HUDEP-2 (cell line): ENCODE data around the gene DCAF17.
"Not testable (repeated sequence)": the region's sequence is repeated elsewhere in the genome, so short reads cannot be mapped to it uniquely, and the experiment has no call there.

Experiments
- DNase-seq, 76 experiments: peaks; one replicate each; lab custom pipeline; 2025; ENCODE audit not compliant: unreplicated experiment in 76 of 76; lab: John Stamatoyannopoulos, UW

The DCAF17 gene

DNA sequence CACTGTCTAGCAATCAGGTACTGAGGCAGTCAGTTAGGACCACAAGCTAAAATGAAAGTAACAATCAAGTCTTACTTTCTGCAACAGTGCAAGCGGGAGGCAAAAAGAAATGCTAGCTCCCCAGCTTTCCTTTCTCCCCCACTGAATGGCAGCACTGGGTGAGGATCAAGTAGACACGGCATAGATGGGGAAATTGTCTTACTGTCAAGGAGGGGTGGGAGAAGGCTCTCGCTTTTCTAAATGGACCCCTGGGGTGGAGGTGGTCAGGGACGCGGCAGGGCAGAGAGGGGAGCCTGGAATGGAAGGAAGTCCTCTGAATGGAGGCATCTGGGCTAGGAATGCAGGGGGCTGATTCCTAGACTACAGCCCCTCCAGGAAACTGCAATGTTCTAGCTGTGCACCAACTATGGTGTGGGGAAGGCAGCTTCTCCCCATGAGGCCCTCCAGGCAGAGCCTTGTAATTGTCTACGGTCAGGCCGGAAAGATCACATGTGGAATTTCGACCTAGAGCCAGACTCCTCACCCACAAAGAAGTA lies 24.5 kb upstream of the DCAF17 start:
- no peak for DNase-seq

DNA sequence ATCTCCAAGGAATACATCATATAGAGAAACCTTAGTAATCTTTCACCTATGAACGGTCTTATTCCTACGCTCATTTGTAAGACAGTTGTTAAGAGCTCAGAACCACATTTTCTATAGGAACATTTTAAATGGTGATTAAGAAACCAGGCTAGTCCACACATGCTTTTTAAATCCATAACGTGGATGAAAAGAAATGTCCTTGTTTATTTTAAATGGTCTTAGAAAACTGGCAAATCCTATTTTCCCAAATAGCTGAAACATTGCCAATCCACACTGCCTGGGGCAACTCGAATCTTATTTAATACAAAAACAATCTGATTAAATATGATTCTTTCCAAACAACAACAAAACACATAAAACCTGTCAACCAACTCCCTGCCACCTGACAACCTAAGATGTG lies 23.9 kb upstream of the DCAF17 start:
- no peak for DNase-seq

DNA sequence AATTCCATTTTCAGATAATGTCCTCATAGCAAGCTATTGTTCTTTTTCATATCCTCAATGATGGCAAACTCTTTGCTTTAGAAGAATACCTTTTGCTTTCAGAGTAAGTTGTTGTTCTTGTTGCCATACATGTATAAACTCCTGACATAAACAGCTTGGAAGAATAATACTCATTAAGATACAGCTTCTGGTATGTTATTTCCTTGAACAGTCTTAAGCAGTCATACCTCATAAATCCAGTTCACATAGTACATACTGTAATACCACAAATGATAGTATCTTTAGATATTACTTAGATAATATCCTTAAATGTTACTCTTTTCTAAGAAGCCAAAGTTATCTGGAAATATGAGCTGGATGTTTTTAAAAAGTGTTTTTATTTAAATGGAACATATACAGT lies 23.4 kb upstream of the DCAF17 start:
- no peak for DNase-seq

DNA sequence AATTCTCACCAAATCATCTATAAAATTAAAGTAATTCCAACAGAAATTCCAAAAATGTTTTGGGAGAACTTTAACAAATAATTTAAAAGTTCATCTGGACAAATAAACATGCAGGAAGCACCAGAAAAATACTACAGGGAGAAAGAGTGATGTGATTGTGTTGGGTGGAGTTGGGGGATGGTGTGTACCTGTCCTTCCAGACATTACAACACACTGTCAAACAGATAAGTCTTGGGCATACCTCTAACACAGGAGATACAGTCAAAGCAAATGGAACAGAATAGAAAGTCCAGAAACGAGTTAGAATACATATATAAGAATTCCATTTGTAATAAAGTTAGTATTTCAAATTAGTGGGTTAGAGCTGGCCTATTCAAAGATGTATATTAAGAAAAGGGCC lies 22.8 kb upstream of the DCAF17 start:
- no peak for DNase-seq

DNA sequence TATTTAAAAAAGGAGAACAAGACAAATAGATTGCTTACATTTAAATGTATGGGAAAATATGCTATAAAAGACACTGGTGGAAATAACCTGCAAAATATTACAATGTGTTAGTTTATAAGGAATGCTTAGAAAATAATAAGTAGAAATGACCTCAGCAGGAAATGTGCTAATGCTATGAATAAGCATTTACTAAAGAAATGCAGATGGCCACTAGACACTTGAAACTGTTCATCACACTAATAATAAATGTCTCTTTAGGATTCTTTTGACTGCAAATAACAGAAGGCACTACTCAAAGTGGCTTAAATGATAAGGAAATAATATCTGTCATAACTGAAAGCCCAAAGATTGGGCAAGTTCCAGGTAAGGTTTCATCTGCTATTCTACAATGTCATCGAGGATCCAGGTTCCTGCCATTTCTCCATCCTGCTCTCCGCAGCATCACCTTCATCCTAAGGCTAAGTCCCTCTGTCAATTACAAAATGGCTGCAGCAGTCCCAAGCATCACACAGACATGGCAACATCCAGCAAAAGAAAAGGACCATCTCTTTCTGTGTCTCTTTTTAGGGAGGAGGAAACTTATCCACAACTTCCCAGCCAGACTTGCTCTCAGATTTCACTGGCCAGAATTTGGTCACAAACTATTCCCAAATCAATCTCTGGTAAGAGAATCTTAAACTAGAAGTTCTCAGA lies 22.1 kb upstream of the DCAF17 start:
- no peak for DNase-seq

DNA sequence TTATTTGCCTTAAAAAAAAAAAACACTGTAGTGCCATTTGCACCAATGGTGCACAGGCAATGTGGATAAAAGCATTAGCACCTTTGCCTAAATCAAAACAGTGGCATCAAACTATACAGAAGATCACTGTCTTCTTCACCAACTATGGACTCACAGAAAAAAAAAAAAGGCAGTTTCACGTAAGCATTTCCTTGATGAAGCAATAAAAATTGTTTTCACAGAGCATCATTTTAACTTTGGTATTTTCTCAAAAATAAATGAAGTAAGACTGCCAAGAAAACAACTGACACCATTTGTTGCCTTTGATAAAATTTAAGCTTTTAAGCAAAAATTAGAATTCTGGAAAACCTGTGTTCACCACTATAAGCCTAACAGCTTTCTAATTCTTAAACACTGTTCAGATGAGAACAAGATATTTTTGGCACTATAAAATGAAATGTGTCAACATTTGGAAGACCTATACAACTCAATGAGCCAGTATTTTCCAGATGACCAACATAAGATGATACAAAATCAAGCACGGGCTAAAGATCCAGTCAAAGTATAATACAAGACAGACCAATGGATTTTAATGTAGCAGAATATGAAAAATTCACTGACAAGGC lies 21.4 kb upstream of the DCAF17 start:
- no peak for DNase-seq

DNA sequence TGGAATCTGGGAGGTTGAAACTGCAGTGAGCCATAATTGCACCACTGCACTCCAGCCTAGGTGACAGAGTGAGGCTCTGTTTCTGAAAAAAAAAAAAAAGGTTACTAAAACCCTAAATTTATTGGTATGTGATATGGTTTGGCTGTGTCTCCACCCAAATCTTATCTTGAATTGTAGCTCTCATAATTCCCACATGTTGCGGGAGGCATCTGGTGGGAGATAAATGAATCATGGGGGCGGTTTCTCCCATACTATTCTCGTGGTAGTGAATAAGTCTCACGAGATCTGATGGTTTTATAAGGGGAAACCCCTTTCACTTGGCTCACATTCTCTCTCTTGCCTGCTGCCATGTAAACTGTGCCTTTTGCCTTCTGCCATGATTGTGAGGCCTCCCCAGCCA lies 19.4 kb upstream of the DCAF17 start:
- DNase-seq = peak in 57 of 76 experiments; percentile 2 to 85 (median 40)

DNA sequence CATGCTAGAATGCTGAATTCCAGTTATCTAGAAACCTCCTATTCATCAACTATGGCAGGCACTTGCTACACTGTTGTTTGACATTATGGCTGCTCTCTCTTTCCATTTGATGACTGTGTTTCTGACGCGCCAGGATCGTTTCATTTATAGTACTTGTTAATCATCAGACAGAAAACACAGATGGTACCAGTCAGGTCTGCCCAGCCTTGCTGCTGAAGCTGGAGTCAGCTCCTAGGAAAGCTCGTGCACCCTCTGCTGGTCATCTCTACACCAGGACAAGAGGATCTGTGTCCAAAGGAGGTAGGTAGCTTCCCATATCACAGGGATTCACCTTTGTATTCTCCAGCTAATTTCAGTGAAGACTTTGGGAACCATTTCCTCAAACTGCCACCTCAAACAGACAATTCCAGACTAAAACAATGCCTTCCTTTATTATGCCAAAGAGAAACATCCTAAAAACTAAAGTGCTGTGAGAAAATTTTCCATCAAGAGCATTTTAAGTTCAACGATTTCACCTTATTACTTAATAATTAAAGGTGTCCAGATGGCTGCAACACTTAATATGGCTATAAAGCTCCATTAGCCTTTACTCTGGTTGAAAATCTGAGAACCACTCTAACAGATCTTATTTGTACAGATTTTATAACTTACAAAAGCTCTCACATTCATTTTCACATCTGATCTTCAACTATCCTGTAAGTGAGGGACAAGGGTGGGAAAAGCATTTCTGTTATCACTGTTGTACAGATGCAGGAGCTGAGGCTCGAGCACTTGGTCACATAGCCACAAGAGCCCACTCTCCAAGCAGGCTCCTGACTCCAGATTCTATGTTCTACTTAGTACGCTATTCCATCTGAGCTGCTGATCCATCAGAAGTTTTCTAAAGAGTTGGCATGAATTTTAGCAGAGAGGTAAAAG lies 17.8 kb upstream of the DCAF17 start:
- peak in 57 of 76 experiments; percentile 4 to 77 (median 44) for DNase-seq

DNA sequence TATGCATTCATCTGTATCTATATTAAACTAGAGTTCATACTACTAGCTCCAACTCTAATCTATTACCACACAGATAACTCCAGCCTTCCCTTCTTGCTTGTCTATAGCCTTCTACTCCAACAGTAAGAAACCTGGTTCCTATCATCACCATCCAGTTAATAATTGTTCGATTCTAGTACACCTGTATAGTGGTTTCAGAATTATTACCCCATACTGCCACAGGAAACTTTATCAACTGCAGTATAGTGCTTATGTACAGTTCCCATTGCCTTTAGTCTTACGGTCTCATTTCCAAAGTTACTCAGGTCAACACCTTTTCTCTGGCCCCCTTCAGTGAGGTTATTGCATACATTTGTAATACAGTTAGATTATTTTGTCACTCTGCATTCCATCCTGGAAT lies 14.7 kb upstream of the DCAF17 start:
- DNase-seq = no peak

DNA sequence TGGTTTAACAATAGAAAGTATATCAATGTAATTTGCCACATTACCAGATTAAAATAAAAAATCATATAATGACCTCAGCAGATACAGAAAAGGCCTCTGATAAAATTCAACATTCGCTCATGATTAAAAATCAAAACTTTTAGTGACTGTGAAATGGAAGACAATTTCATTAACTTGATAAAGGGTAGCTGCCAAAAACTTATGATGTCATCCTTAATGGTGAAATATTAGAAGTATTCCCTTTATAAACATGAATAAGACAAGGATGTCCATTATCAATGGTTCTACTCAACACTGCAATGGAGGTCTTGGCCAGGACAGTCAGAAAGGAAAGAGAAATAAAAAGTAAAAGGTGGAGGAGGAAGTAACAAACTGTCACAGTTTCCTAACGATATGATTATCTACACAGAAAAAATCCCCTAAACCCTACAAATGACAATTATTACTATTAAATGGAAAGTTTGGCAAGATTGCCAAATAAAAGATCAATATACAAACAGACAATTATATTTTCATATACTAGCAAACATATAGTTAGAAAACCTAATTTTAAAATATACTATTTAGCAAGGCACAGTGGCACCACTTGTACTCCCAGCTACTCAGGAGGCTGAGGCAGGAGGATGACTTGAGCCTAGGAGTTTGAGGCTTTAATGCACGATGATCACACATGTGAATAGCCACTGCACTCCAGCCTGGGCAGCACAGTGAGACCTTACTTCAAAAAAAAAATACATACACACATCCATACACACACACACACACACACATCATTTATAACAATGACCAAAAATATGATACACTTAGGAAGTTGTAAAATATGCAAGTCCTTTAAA lies 13.1 kb upstream of the DCAF17 start:
- no peak for DNase-seq

DNA sequence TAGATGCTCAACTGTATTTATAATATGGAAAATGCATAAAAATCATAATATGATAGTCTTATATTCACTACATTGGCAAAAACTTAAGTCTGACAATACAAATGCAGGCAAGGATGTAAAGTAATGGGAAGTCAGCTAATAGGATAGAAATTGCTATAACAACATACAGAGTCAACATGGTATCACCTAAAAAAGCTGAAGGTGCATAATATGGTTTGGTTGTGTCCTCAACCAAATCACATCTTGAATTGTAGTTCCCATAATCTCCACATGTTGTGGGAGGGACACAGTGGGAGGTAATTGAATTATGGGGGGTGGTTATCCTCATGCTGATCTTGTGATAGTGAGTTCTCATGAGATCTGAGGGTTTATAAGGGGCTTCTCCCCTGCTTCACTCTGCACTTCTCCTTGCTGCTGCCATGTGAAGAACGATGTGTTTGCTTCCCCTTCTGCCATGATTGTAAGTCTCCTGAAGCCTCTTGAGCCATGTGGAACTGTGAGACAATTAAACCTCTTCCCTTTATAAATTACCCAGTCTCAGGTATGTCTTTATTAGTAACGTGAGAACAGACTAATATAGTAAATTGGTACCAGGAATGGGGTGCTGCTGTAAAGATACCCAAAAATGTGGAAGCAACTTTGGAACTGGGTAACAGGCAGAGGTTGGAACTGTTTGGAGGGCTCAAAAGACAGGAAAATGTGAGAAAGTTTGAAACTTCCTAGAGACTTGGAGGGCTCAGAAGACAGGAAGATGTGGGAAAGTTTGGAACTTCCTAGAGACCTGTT lies 11.1 kb upstream of the DCAF17 start:
- DNase-seq = not testable (repeated sequence)

DNA sequence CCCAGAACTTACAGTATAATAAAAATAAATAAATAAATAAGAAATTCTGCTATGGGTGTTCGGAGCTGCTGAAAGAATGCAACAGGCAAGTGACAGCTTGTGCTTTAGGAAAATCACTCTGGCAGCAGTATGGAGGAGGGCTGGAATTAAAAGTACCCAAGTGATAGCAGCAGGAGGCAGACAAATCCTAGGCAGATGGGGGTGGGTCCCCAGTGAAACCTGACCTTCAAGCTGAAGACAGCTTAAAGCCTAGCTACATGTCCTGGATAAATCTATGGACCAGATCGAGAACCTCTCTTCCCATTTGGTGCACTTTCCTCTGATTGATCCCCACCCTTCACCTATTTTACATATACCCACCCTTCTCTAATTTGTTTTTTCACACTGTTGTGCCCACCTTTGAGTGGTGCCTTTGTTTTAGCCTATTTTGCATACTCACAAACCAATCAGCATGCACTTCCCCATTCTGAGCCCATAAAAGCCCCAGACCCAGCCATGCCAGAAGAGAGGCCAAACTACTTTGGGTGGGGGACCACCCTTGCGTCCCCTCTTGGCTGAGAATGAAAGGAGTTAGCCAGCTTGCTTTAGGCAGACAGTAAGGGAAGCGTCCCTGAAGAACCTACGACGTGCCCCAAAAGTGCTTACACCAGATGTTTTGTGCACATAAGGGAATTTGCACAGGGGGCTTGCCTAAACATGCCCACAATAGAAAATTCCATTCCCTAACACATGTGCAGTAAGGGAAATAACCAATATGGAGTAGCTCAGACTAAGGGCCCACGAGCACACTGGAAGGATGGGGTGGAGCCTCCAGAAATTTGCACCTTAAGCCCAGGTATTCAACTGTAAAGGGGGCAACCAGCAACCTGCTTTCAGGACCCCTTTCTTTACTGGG lies 3.3 kb upstream of the DCAF17 start:
- no peak for DNase-seq

DNA sequence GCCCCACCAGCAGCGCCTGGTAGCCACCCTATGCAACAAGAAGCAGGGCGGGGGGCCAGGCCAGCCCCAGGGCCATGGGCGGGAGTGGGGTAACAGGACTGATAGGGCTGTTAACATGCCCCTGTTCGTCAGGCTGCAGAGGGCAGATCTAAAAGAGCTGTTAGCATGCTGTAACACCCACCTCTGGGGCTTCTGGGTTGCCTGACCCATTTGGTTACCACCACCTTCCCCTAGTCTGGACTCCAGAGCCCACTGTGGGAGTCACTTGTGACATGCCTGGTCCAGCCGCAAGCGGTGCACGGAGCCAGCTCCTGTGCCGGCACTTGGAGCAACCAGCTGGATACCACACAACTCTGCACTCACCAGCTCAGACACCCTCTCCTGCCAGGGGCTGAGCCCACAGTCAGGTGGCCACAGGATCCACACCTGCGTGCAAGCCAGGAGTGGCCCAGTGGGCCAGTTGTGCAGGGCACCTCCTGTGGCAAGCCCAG lies 2.3 kb upstream of the DCAF17 start:
- peak in 30 of 76 experiments; percentile 2 to 43 (median 18) for DNase-seq

DNA sequence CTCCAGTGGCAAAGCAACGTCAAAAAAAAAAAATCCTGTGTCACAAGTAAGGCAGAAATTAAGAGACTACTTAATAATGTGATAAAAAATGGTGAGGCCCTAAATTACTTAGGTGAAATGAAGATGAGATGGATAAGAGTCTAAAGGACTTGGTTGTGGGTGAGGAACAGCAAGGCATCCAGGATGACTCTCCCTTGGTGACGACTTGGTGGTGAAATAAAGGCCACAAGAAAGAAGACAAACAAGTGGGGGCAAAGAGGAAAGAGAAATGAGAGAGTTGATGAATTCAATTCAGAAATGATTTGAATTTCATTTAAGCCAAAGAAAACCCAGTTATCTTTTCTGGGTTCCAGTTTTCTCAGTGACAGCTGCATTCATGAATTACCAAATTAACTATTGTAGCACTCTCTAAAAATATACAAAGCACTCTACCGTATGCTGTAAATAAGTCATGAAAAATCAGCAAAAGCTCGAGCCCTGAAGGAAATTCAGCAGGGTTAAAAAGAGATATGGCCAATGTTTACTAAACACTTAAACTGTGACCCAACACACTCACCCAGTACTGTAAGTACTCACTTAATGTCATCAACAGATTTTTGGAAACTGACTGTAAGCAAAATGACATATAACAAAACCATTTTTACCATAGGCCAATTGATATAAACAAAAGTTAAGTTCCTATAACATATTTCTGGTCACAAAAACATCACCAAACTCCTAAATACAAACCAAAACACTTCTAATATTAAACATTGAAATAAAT lies 1.6 kb upstream of the DCAF17 start:
- peak in 1 of 76 experiments; percentile 16 for DNase-seq

DNA sequence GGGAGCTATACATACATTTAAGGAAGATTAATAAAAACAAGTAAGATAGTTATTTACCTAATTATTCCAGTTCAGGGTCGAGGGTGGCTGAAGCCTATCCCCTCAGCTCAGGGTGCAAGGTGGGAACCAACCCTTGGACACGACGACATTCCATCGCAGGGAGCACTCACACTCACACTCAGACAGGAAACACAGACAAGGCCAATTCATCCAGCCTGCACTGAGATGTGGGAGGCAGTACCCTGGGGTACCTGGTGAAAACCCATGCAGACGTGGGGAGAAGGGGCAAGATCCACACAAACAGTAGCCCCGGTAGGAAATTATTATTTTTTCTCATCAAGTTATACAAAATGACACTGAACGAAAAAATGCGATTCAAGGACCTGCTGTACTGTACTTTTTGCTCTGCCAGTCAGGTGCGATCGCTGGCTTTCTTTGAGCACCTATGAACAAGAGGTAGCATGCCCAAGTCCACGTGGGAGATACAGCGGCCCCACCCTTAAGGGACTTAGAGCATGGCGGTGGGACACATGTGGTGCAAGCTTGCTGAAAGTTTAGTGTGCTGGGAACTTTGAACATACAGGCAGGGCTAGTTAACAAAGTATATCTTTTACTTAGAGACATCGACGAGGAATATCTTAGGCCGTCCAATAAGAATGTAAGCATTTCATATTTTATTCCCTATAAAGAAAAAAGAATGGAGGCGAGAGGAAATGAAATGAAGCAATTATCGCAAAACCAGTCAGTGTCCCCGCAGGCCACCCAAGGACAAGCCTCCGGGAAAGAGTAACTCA lies 860 bp upstream of the DCAF17 start:
- peak in 68 of 76 experiments; percentile 4 to 69 (median 46) for DNase-seq

DNA sequence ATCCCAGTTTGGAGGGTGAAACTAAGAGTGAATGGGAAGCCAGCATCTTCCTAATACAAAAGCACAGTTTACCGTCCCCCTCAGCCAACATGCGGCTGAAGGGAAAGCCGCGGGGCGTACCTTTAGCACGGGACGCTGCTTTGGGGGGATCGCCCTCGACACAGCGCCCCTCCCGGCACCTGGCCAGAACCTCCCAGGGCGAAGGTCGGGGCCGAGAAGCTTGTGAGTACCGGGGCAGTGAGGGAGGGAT lies 338 bp upstream of the DCAF17 start, which contains the start of gene METTL8:
Gene METTL8, minus strand, starts transcription at position 228 of the 250 bp plus-strand sequence. CDS start 41,805 bp downstream, outside the sequence.
- DNase-seq = peak in 4 of 76 experiments; percentile 7 to 97 (median 81)

DNA sequence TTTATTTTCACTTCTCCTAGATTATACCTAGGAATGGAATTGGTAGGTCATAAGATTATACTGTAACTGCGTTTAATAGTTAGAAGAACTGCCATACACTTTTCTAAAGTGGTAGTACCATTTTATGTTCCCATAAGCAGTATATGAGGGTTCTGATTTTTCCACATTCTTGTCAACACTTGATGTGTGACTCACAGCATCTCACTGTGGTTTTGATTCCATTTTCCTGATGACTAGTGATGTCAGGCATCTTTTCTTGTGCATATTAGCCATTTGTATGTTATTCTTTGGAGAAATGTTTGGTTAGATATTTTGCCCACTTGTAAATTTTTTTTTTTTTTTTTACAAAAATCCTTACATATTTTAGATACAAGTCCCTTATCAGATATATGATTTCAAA lies 2.3 kb downstream of the DCAF17 start:
- DNase-seq = no peak
